Fibroblast of pulmonary artery (primary cell): Measurements from ENCODE around the gene ASB9.

Experiments
- DNase-seq: peaks from one replicate; pipeline ENCODE4 v3.0.0-alpha.2; 2010; ENCODE audit warnings: low read depth
- H3K4me3 ChIP-seq: replicated peaks from 2 replicates; pipeline ENCODE4 v1.5.1; 2011; ENCODE audit warnings: low read depth, mild to moderate bottlenecking, control low read depth, low read length, moderate library complexity
- CTCF ChIP-seq: IDR thresholded peaks from 2 replicates; pipeline ENCODE4 v1.5.1; 2011; ENCODE audit warnings: mild to moderate bottlenecking, control low read depth, low read length, inconsistent platforms; ENCODE audit errors: missing control alignments

ASB9 gene

GRCh38 chrX:15242899-15243555 is 26.9 kb downstream of the ASB9 start:
- TF ChIP-seq CTCF = peak; percentile 55

GRCh38 chrX:15241301-15241700 is 28.6 kb downstream of the ASB9 start:
- no peak for DNase-seq

More at GRCh38 chrX:15242899-15243555, 26.9 kb downstream of the ASB9 start:
- no peak overlapping the region for H3K4me3 ChIP-seq
- peak; percentile 65 for DNase-seq

GRCh38 chrX:15240414-15240813 is 29.5 kb downstream of the ASB9 start:
- no peak for DNase-seq
- TF ChIP-seq CTCF = no peak
- no peak overlapping the region for H3K4me3 ChIP-seq

More at GRCh38 chrX:15241301-15241700, 28.6 kb downstream of the ASB9 start:
- TF ChIP-seq CTCF = no peak
- H3K4me3 ChIP-seq = no peak overlapping the region

GRCh38 chrX:15236146-15236545 is 33.7 kb downstream of the ASB9 start:
- no peak overlapping the region for H3K4me3 ChIP-seq
- no peak for DNase-seq
- TF ChIP-seq CTCF = no peak

- H3K4me3 ChIP-seq = no peak overlapping the region
- no peak for TF ChIP-seq CTCF
- DNase-seq = no peak
Measured at GRCh38 chrX:15235001-15235400, 34.9 kb downstream of the ASB9 start.

- DNase-seq = no peak
- TF ChIP-seq CTCF = no peak
- H3K4me3 ChIP-seq = no peak overlapping the region
Measured at GRCh38 chrX:15233416-15234015, 36.4 kb downstream of the ASB9 start.

GRCh38 chrX:15224747-15225146 is 45.1 kb downstream of the ASB9 start:
- TF ChIP-seq CTCF = no peak

More at GRCh38 chrX:15224747-15225146, 45.1 kb downstream of the ASB9 start:
- no peak for DNase-seq
- H3K4me3 ChIP-seq = no peak overlapping the region
